ENCODE measurements around the gene FURIN.

- TF ChIP-seq, protein P1, sequence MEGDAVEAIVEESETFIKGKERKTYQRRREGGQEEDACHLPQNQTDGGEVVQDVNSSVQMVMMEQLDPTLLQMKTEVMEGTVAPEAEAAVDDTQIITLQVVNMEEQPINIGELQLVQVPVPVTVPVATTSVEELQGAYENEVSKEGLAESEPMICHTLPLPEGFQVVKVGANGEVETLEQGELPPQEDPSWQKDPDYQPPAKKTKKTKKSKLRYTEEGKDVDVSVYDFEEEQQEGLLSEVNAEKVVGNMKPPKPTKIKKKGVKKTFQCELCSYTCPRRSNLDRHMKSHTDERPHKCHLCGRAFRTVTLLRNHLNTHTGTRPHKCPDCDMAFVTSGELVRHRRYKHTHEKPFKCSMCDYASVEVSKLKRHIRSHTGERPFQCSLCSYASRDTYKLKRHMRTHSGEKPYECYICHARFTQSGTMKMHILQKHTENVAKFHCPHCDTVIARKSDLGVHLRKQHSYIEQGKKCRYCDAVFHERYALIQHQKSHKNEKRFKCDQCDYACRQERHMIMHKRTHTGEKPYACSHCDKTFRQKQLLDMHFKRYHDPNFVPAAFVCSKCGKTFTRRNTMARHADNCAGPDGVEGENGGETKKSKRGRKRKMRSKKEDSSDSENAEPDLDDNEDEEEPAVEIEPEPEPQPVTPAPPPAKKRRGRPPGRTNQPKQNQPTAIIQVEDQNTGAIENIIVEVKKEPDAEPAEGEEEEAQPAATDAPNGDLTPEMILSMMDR (conservative IDR thresholded peaks at IDR 0.05; ENCODE audit: low read depth, low read length): no peak
- TF ChIP-seq, protein P2, sequence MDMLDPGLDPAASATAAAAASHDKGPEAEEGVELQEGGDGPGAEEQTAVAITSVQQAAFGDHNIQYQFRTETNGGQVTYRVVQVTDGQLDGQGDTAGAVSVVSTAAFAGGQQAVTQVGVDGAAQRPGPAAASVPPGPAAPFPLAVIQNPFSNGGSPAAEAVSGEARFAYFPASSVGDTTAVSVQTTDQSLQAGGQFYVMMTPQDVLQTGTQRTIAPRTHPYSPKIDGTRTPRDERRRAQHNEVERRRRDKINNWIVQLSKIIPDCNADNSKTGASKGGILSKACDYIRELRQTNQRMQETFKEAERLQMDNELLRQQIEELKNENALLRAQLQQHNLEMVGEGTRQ (IDR thresholded peaks at IDR 0.05; ENCODE audit: low read depth, low read length): no peak
- no peak for TF ChIP-seq FOS (IDR thresholded peaks at IDR 0.05; ENCODE audit: low read depth, low read length)
- no peak for TF ChIP-seq CEBPB (IDR thresholded peaks at IDR 0.05; ENCODE audit: low read depth, low read length)
- no peak for TF ChIP-seq BHLHE40 (IDR thresholded peaks at IDR 0.05; ENCODE audit: low read depth, low read length)
- TF ChIP-seq RCOR1 (IDR thresholded peaks at IDR 0.05; ENCODE audit: insufficient replicate concordance, low read length): no peak
- no peak for TF ChIP-seq POLR2A (IDR thresholded peaks at IDR 0.05; ENCODE audit: low read depth, low read length)
- no peak for TF ChIP-seq MXI1 (IDR thresholded peaks at IDR 0.05; ENCODE audit: borderline replicate concordance, low read depth, low read length)
- no peak for TF ChIP-seq SMC3 (IDR thresholded peaks at IDR 0.05; ENCODE audit: low read depth, low read length)
- TF ChIP-seq CHD1 (IDR thresholded peaks at IDR 0.05; ENCODE audit: low read depth, low read length): no peak
- TF ChIP-seq RAD21 (IDR thresholded peaks at IDR 0.05; ENCODE audit: low read length): no peak
- no peak for TF ChIP-seq MAZ (IDR thresholded peaks at IDR 0.05; ENCODE audit: borderline replicate concordance, low read depth, low read length)
- no peak for TF ChIP-seq ELK1 (IDR thresholded peaks at IDR 0.05; ENCODE audit: borderline replicate concordance, low read depth, low read length)
These were observed 46.9 kb downstream of the FURIN start for GRCh38 chr15:90915216-90915807.

Data from IMR-90 (cell line).